Loucy (cell line): ENCODE measurements around the gene CPVL.

ENCODE experiments used
- H2AFZ ChIP-seq: fragments of 200-600 bp; sonication (generic); 2 replicates; pipeline ENCODE4 v1.6.0; 2016; ENCODE audit warnings: antibody characterized with exemption, mild to moderate bottlenecking, low read length, moderate library complexity
- H3F3A ChIP-seq: fragments of 200-600 bp; 2 replicates; pipeline ENCODE4 v1.6.0; 2016; ENCODE audit warnings: antibody characterized with exemption, low read depth, mild to moderate bottlenecking
- H3K27me3 ChIP-seq: fragments of 200-600 bp; sonication (generic); 2 replicates; pipeline ENCODE4 v1.6.1; 2014; ENCODE audit warnings: low read length, mild to moderate bottlenecking; ENCODE audit not compliant: insufficient read depth, poor library complexity, severe bottlenecking
- H3K36me3 ChIP-seq: fragments of 200-600 bp; sonication (generic); 2 replicates; pipeline ENCODE4 v1.6.1; 2016; ENCODE audit warnings: low read length; ENCODE audit not compliant: insufficient read depth
- H3K4me1 ChIP-seq: fragments of 200-600 bp; sonication (generic); 2 replicates; pipeline ENCODE4 v1.5.1; 2014; ENCODE audit warnings: low read length, mild to moderate bottlenecking; ENCODE audit not compliant: insufficient read depth, poor library complexity, severe bottlenecking
- H3K4me2 ChIP-seq: fragments of 200-600 bp; sonication (generic); 2 replicates; pipeline ENCODE4 v1.6.0; 2014; ENCODE audit warnings: antibody characterized with exemption, low read length, low read depth, mild to moderate bottlenecking; ENCODE audit not compliant: poor library complexity, severe bottlenecking
- H3K4me3 ChIP-seq: fragments of 200-600 bp; sonication (generic); 2 replicates; pipeline ENCODE4 v1.5.1; 2014; ENCODE audit warnings: low read length, mild to moderate bottlenecking, mixed read lengths; ENCODE audit not compliant: poor library complexity, severe bottlenecking
- H3K79me2 ChIP-seq: fragments of 200-600 bp; sonication (generic); 2 replicates; pipeline ENCODE4 v1.6.1; 2014; ENCODE audit warnings: low read length; ENCODE audit not compliant: insufficient read depth
- H3K9ac ChIP-seq: fragments of 200-600 bp; sonication (generic); 2 replicates; pipeline ENCODE4 v1.6.0; 2014; ENCODE audit warnings: mild to moderate bottlenecking, low read depth, low read length, moderate library complexity; ENCODE audit not compliant: poor library complexity, severe bottlenecking
- H3K9me2 ChIP-seq: fragments of 200-600 bp; sonication (generic); replicated peaks from 2 replicates; pipeline ENCODE4 v1.6.1; 2016; ENCODE audit warnings: low read depth, low read length, mixed read lengths
- H3K9me3 ChIP-seq: fragments of 200-600 bp; sonication (generic); 2 replicates; pipeline ENCODE4 v1.6.1; 2014; ENCODE audit warnings: mild to moderate bottlenecking, antibody characterized with exemption, low read length, low read depth; ENCODE audit not compliant: insufficient read depth
- H4K20me1 ChIP-seq: fragments of 200-600 bp; sonication (generic); 2 replicates; pipeline ENCODE4 v1.6.0; 2014; ENCODE audit warnings: antibody characterized with exemption, low read length, mild to moderate bottlenecking; ENCODE audit not compliant: insufficient read depth, poor library complexity, severe bottlenecking
- CTCF ChIP-seq: fragments of 200-600 bp; sonication (generic); conservative IDR thresholded peaks from 2 replicates; pipeline ENCODE4 v1.5.1; 2014; ENCODE audit warnings: mild to moderate bottlenecking, antibody characterized with exemption, low read length
- EZH2phosphoT487 ChIP-seq: fragments of 200-600 bp; IDR thresholded peaks from 2 replicates; pipeline ENCODE4 v1.6.1; 2018; ENCODE audit warnings: antibody characterized with exemption, mild to moderate bottlenecking, moderate library complexity, borderline replicate concordance

The CPVL gene

GRCh38 chr7:29193316-29194205 lies 47.2 kb upstream of the CPVL start:
- Histone ChIP-seq H4K20me1 (peaks cover 4% of the 10 kb centered on the region), H3K4me3 (no peak overlapping the region), H3K9me3 (no peaks in the 10 kb centered on the region), H3K27me3 (no peaks in the 10 kb centered on the region), H3K36me3 (no peaks in the 10 kb centered on the region), H3K79me2 (peaks cover 31% of the 10 kb centered on the region), H3F3A (peaks cover 9% of the 10 kb centered on the region), H3K4me2 (no peak overlapping the region), H3K9me2 (no peaks in the 10 kb centered on the region), H3K4me1 (peaks cover 48% of the 10 kb centered on the region), H2AFZ (no peak overlapping the region), H3K9ac (no peak overlapping the region)
- no peak for TF ChIP-seq EZH2phosphoT487
- TF ChIP-seq CTCF, result no peak

- TF ChIP-seq EZH2phosphoT487, result no peak
- no peak for TF ChIP-seq CTCF
- Histone ChIP-seq H3K4me2 (no peak overlapping the region), H3K9ac (no peak overlapping the region), H3K4me1 (peaks cover 41% of the 10 kb centered on the region), H3K27me3 (no peaks in the 10 kb centered on the region), H4K20me1 (peaks cover 4% of the 10 kb centered on the region), H3K4me3 (no peak overlapping the region), H3K9me2 (no peaks in the 10 kb centered on the region), H3K36me3 (no peaks in the 10 kb centered on the region), H3F3A (peaks cover 9% of the 10 kb centered on the region), H2AFZ (no peak overlapping the region), H3K79me2 (peaks cover 23% of the 10 kb centered on the region), H3K9me3 (no peaks in the 10 kb centered on the region)
Observed at GRCh38 chr7:29192811-29193210, 46.5 kb upstream of the CPVL start.

- TF ChIP-seq CTCF (no peak), EZH2phosphoT487 (no peak)
- Histone ChIP-seq H3K4me2 (no peak overlapping the region), H3K36me3 (no peaks in the 10 kb centered on the region), H3K79me2 (peaks cover 18% of the 10 kb centered on the region), H3K27me3 (no peaks in the 10 kb centered on the region), H3K9me3 (no peaks in the 10 kb centered on the region), H3K9ac (no peak overlapping the region), H4K20me1 (peaks cover 4% of the 10 kb centered on the region), H2AFZ (no peak overlapping the region), H3K4me3 (no peak overlapping the region), H3K4me1 (peaks cover 36% of the 10 kb centered on the region), H3F3A (peaks cover 9% of the 10 kb centered on the region), H3K9me2 (no peaks in the 10 kb centered on the region)
Observed at GRCh38 chr7:29192323-29192722, 46.0 kb upstream of the CPVL start.
